ENCODE data around the gene UBXN7.

DNA sequence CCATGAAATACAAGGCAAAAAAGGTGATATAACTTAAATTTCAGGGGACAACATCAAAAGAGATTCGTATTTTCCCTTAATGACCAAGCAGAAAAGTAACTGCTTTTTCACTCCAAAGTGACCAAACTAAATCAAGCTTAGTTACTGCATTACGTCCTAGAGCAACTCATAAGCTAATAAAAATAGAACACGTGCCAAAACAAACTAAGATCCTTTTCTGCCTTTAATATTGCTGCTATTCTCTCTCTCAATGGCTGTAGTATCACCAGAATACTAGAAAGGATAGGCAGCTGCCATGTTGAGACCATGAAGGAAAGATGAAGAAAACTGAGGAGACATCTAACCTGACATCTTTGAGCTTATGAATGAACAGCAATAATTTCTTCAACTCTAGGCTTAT lies 43.3 kb downstream of the UBXN7 start:
- no peak for TF ChIP-seq TCF7L2 (IDR thresholded peaks at IDR 0.05; ENCODE audit: low read depth, low read length)
- TF ChIP-seq POLR2AphosphoS5 (IDR thresholded peaks at IDR 0.05; ENCODE audit: low read depth, low read length), result no peak
- TF ChIP-seq, protein P1, sequence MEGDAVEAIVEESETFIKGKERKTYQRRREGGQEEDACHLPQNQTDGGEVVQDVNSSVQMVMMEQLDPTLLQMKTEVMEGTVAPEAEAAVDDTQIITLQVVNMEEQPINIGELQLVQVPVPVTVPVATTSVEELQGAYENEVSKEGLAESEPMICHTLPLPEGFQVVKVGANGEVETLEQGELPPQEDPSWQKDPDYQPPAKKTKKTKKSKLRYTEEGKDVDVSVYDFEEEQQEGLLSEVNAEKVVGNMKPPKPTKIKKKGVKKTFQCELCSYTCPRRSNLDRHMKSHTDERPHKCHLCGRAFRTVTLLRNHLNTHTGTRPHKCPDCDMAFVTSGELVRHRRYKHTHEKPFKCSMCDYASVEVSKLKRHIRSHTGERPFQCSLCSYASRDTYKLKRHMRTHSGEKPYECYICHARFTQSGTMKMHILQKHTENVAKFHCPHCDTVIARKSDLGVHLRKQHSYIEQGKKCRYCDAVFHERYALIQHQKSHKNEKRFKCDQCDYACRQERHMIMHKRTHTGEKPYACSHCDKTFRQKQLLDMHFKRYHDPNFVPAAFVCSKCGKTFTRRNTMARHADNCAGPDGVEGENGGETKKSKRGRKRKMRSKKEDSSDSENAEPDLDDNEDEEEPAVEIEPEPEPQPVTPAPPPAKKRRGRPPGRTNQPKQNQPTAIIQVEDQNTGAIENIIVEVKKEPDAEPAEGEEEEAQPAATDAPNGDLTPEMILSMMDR (IDR thresholded peaks at IDR 0.05), result no peak
